ENCODE data around the gene TMTC4.

- TF ChIP-seq REST (tag by site-specific recombination; IDR thresholded peaks at IDR 0.05) (no peak), ZNF449 (tag by site-specific recombination; IDR thresholded peaks at IDR 0.05) (no peak)
Measured at GRCh38 chr13:100673376-100673712, 1.3 kb downstream of the TMTC4 start.
